ENCODE results near the gene IGF2R.
A peak's percentile ranks its signal among the peaks of the same experiment; 100 is the strongest.
"Not testable (repeated sequence)": the region's sequence is repeated elsewhere in the genome, so short reads cannot be mapped to it uniquely, and the experiment has no call there.

IGF2R gene, protein sequence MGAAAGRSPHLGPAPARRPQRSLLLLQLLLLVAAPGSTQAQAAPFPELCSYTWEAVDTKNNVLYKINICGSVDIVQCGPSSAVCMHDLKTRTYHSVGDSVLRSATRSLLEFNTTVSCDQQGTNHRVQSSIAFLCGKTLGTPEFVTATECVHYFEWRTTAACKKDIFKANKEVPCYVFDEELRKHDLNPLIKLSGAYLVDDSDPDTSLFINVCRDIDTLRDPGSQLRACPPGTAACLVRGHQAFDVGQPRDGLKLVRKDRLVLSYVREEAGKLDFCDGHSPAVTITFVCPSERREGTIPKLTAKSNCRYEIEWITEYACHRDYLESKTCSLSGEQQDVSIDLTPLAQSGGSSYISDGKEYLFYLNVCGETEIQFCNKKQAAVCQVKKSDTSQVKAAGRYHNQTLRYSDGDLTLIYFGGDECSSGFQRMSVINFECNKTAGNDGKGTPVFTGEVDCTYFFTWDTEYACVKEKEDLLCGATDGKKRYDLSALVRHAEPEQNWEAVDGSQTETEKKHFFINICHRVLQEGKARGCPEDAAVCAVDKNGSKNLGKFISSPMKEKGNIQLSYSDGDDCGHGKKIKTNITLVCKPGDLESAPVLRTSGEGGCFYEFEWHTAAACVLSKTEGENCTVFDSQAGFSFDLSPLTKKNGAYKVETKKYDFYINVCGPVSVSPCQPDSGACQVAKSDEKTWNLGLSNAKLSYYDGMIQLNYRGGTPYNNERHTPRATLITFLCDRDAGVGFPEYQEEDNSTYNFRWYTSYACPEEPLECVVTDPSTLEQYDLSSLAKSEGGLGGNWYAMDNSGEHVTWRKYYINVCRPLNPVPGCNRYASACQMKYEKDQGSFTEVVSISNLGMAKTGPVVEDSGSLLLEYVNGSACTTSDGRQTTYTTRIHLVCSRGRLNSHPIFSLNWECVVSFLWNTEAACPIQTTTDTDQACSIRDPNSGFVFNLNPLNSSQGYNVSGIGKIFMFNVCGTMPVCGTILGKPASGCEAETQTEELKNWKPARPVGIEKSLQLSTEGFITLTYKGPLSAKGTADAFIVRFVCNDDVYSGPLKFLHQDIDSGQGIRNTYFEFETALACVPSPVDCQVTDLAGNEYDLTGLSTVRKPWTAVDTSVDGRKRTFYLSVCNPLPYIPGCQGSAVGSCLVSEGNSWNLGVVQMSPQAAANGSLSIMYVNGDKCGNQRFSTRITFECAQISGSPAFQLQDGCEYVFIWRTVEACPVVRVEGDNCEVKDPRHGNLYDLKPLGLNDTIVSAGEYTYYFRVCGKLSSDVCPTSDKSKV (N-terminal part only)

DNA sequence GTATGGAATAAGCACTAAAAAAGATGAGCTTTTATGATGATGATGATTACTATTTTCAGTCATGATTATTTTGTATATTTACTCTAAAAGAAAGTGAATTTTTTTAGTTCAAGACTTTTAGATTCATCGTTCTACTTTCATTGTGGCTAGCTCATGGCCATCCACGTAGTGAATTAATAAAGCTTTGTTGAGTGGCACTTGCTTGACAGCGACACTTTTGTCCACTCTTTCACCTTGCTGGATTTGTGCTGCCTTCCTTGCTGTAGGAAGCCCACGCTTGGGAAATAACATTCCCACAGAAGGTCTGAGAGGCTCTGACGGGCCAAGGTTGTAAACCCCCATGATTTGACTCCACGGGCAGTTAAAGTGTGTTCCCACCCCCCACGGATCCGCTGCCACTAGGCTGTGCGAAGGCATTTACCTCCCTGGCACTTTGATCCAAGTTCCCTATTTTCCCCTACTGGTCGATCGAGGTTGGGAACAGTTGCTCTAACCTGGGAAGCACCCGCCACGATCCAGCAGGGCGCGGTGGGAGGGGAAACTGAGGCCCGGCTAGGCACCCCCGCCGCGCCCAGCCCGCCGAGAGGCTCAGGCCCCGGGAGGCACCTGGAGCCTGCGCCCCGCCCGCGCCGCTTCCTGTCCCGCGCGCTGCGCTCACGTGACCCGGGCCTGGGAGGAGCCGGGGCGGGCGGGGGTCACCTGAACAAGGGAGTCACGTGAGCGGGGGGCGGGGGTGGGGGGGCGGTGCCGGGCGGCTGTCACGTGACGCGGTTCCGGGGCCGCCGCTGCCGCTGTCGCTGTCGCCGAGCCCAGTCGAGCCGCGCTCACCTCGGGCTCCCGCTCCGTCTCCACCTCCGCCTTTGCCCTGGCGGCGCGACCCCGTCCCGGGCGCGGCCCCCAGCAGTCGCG is at the start of gene IGF2R:
Gene IGF2R, plus strand, starts transcription at position 788 of the 909 bp plus-strand sequence. CDS start 165 bp downstream, outside the sequence.
- DNase-seq (ENCODE audit: extremely low read depth in 1 of 2, low read depth in 1 of 2) = peak; percentile 77 to 93

DNA sequence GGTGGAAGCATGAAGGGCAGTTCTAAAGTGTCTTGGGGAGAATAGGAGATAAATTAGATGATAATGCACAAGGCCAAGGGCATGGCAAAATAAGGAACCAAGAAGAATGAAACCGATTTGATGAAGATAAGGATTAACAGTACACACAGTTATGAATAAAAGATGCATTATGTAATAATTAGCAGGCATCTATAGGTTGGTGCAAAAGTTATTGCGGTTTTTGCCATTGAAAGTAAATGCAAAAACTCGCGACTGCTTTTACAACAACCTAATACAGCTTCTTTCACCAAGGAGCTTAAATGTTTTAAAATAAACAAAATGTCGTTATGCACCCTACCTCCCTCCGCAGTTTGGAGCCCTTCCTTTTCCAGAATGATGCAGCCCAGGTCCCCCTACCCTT is 49.1 kb upstream of the IGF2R start:
- DNase-seq (ENCODE audit: extremely low read depth in 1 of 2, low read depth in 1 of 2) = no peak

DNA sequence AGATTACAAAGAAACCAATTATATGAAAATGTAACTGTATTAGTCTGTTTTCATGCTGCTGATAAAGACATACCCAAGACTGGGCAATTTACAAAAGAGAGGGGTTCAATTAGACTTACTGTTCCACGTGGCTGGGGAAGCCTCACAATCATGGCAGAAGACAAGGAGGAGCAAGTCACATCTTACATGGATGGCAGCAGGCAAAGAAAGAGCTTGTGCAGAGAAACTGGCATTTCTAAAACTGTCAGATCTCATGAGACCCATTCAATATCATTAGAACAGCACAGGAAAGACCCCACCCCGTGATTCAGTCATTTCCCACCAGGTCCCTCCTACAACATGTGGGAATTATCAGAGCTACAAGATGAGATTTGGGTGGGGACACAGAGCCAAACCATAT is 44.7 kb upstream of the IGF2R start:
- DNase-seq (ENCODE audit: extremely low read depth in 1 of 2, low read depth in 1 of 2) = not testable (repeated sequence)

DNA sequence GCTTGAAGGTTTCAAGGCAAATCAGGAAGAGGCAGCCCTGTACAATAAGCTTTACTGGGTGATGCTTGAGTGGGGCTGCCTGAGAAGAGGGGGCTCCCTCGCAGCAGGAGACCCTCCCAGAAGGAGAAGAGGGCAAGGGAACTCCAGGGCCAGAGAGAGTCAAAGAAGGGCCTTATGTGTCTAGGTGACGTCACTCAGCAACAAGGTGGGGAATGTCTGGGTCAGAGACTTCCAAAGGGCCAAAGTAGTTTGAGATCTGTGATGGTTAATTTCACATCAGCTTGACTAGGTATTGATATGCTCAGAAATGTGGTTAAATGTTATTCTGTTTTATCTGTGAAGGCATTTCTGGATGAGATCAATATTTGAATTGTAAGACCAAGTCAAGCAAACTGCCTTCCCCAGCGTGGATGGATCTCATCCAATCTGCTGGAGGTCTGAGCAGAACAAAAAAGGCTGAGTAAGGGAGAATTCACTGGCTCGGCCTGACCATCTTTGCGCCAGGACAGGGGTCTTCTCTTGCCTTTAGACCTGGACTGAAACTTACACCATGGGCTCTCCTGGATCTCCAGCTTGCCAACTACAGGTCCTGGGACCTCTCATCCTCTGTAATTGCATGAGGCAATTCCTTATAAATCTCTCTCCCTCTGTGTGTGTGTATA is 42.2 kb upstream of the IGF2R start:
- DNase-seq (ENCODE audit: extremely low read depth in 1 of 2, low read depth in 1 of 2) = no peak

DNA sequence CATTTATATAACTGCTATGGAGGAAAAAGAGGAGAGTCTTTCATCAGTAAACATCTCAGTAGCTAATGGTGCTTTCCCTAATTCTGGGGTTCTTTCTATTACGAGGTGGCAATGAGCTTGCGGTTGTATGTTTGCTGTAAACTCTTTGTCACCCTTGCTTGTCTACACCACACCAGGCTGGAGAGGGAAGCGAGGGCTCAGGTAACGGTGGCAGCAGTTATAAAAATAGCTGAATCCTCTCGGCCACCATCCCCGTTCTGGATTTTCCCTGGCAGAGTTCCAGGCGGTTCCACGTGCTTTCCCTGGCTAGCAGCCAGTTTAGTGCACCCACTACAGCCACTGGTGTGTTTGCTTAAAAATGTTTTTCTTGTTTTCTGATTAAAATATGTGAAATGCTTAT is 39.1 kb upstream of the IGF2R start:
- no peak for DNase-seq (ENCODE audit: extremely low read depth in 1 of 2, low read depth in 1 of 2)

DNA sequence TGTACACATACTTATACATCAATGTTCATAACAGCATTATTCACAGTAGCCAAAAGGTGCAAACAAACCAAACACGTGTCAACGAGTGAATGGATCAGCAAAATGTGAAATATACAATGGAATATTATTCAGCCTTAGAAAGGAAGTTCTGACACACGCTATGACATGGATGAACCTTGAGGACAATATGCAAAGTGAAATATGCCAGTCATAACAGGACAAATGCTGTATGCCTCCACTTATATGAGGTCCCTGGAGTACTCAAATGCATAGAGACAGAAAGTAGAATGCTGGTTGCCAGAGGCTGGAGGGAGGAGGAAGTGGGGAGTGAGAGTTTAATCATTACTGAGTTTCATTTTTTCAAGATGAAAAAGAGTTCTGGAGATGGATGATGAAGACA is 37.8 kb upstream of the IGF2R start:
- DNase-seq (ENCODE audit: extremely low read depth in 1 of 2, low read depth in 1 of 2) = no peak

DNA sequence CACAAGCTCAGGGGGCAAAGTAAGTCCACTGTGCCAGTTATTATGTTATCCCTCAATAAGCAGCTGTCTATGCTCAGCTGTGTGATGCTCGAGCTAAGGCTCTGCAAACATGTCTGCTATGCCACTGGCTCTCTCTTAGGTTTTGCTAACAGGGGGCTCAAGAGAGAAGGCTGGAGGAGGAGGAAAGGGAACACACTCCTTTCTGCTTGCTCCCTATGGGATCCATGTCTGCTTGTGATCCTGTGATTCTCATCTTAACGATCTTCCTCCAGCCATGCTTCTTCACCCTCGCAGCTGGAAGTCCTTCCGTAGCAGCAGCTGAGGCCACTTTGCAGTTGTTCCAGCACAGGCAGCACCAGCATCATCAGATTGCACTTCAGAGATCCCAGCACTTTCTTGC is 37.0 kb upstream of the IGF2R start:
- no peak for DNase-seq (ENCODE audit: extremely low read depth in 1 of 2, low read depth in 1 of 2)

DNA sequence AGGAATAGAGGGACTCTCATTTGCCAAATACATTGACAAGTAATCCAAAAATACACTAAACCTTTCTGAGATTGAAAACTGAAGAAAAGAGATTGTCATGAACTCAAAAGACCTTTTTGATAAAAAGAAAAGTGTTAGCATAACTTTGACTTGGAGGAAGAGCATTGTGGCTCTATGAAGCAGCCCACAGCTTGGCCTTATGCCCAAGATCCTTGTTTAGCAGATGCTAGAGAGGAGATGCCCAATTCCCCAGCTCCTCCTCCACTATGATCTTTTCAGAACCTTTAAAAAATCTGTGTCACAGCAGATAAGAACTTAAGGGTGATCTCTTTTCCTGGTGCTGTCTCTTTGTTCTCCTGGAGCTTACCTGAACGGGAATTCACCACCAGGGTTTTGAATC is 35.8 kb upstream of the IGF2R start:
- DNase-seq (ENCODE audit: extremely low read depth in 1 of 2, low read depth in 1 of 2) = no peak

DNA sequence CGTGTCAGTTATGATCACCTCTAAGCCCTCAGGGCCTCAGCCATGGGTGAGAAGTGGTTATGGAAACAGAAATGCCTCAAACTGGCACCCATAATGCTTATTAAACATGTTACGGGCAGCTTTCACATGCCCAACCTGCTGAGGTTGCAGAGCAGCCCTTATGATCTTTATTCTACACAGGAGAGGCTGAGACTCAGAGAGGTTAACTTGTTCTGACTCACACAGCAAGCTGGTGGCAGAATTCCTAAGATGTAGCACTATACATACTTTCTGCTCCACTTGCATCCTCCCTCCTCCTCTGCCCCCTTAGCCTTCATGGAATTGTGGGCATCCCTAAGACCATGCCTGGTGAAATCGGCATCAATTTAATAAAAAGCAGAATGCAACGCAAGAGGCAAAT is 34.7 kb upstream of the IGF2R start:
- no peak for DNase-seq (ENCODE audit: extremely low read depth in 1 of 2, low read depth in 1 of 2)

DNA sequence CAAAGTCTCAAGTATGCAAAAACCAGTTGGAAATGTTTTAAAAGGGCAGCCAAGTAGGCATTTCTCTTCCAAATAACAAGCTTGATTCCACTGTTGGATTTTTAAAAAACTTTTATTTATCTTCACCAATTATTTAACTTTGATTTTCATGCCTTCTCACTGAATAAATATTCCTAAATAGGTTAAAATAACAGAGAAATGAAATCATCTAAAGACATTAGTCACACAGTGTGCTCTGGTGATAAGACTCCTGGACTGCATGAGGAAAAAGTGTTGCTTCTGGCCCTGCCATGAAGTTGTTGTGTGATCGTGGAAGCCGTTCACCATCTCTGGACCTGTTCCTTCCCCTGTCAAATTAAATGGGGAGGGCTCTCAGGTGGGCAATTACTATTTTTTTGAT is 33.8 kb upstream of the IGF2R start:
- no peak for DNase-seq (ENCODE audit: extremely low read depth in 1 of 2, low read depth in 1 of 2)

DNA sequence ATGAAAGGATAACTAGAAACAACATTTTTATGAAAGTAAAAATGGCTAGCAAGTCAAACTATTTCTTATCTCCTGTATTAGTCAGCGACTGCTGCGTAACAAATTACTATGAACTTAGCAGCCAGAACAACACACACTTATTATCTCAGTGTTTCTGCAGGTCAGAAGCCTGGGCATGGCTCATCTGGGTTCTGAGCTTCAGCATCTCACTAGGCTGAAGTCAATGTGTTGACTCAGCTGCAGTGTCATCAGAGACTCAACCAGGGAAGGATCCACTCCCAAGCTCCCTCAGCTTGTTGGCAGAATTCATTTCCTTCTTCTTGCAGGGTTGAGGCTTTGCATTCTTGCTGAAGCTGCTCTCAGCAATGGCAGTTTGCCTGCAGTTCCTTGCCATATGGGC is 33.2 kb upstream of the IGF2R start:
- no peak for DNase-seq (ENCODE audit: extremely low read depth in 1 of 2, low read depth in 1 of 2)

DNA sequence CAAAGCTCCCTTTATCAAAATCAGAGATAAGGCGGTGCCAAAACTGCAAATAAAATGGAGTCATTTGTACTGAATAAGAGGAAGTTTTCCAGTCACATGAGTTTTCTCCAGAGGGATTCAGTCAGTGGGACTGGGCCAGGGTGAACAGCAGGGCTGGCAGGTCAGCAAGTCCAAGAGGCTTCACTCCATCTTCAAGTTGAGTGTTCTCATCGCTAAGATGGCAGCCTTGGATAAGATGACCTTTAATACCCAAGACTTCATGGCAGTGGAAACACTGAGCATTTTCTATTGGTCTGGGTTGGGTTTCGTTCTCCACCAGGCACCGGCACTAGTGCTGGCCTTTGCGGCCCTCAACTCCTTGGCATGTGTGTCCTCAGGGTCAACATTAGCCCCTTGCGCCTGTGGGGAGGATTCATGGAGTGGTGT is 29.3 kb upstream of the IGF2R start:
- DNase-seq (ENCODE audit: extremely low read depth in 1 of 2, low read depth in 1 of 2) = no peak

DNA sequence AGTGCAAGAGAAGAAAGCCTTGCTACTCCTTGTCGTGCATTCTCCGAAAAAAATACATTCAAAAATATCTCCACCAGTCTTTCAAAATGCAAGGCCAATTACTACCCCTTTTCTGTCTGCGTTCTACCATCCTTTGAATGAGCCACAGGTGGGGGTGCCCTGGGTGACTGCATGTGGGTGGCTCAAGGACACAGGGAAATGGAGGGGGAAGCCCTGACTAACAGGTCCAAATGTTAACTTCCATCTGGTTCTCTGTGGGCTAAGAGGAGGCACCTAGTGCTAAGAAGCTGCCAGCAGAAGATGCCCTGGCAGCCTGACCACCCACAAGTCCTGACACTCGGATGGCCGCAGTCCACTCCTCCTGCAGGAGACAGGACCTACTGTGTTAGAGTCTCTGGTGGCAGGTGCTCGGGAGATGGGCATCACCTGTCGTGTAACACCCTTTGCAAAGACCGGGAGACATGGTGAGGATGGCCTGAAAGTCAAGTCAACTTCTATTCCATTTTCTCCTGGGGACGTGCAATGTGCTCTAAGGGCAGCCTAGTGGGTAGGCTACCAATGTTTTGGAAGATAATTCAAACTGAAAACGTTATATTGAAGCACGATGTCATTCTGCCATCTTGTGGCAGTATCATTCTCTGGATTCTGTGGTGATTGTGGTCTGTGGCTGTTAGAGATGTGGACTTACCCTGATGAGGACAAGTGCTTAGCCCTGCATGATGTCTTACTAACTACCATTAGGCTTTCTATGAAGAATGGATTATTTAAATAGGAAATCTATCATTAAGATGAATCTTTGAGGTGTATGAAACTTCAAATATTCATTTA is 27.4 kb upstream of the IGF2R start:
- no peak for DNase-seq (ENCODE audit: extremely low read depth in 1 of 2, low read depth in 1 of 2)

DNA sequence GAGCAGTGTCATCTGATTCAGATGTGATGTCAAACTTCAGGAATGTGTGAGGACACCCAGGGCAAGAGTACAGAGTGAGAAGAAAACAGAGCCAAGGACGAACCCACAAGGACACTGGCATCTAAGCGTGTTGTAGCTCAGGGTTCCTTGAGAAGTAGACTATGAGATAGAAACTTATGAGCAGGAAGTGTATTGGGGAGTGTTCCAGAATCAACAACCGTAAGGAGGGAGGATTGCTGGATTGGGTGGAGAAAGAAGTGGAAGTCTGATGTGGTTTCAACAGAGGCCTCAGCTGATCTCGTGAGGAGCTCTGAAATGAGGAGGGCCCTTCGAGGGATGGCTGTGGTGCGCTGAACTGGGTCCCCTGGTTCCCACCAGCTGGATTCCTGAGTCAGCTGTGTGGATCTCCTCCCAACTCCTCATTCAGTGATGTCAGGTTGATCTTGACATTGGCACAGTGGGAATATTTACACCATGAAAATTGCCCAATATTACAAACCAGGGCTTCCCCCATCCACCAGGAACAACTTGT is 25.7 kb upstream of the IGF2R start:
- no peak for DNase-seq (ENCODE audit: extremely low read depth in 1 of 2, low read depth in 1 of 2)

DNA sequence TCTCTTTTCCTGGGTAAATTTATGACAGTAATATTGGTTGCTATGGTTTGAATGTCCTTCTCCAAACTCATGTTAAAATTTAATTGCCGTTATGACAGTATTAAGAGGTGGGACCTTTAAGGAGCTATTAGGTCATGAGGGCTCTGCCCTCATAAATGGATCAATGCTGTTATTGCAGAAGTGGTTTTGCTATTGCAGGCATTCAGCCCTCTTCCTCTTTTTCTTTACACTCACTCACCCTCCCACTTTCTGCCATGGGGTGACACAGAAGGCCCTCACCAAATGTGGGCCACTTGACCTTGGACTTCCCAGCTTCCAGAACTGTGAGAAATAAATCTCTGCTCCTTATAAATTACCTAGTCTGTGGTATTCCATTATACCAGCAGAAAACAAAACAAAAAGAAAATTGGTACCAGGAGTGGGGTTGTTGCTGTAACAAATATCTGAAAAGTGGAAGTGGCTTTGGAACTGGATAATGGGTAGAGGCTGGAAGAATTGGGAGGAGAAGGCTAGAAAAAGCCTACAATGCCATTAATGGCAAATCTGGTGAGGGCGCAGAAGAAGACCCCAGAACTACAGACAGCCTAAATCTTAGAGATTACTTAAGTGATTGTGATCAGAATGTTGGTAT is 24.8 kb upstream of the IGF2R start:
- DNase-seq (ENCODE audit: extremely low read depth in 1 of 2, low read depth in 1 of 2) = no peak

DNA sequence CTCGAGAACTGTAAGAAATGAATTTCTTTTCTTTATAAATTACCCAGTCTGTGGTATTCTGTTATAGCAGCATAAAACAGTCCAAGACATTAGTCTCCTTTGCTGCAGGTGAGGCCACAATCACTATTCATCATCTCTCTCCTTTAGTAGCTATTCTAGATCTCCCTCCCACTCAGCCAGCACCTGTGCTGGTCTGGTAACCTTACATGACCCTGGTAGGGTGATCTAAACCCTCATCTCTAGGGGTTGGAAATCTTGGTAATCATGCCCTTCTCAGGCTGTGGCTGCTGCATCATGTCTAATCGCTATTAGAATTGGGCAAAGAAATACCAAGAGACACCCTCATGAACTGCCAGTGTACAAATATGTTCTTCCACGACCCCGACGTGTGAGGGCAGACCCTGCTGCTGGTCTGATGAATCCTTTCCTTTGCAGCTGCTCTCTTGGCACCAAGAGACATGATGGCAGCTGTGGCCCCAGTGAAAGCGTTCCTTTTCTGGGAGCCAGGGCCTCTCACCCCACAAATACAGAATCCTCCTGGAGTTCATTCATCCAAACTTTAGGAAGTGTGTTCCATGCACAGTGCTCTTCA is 23.0 kb upstream of the IGF2R start:
- no peak for DNase-seq (ENCODE audit: extremely low read depth in 1 of 2, low read depth in 1 of 2)

DNA sequence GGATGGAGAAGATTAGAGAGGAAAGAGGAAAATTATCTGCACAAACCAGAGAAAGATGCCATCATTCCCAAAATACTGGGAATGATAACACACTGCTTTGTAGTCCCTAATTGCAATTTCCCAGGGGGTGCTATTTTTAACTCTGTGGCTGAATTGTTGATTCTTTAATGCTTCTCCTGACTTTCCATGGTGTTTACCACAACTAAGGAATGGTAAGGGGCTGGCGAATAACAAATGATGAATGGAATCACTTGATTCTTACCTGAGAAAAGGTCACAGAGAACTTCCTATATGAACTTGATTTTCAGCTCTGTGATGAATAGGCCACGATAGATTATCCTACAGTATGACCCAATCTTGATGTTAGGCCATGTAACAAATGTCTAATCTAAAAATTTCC is 22.0 kb upstream of the IGF2R start:
- no peak for DNase-seq (ENCODE audit: extremely low read depth in 1 of 2, low read depth in 1 of 2)

DNA sequence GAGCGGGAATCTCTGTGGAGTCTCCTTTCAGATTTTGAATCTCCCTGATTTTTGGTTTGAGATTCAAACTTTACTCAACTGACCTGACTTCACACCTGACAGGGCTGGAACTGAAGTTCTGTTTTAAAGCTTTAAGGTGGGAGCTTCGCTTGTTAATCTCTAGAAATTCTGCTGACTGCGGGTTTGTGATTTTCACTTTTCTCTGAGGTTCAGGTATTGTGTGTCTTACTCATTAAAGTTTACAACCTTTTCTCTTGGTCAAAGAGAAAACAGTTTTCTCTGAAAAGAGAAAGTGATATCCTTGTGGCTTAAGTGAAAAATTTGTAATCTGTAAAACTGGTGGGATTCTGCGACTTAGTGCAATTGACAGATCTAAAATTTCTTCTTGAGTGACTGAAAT is 20.7 kb upstream of the IGF2R start:
- no peak for DNase-seq (ENCODE audit: extremely low read depth in 1 of 2, low read depth in 1 of 2)

Measured in activated CD8-positive, alpha-beta memory T cell treated with anti-CD3 and anti-CD28 coated beads for 1 hour (primary cell).